Mucosa of descending colon (tissue), 3 donors: ENCODE results near the gene RBM6. TPM values are rescaled to one million over a fixed set of nuclear protein-coding genes. Genes with fewer than 3 reads are reported as not detected.
"Not testable (repeated sequence)": the region's sequence is repeated elsewhere in the genome, so short reads cannot be mapped to it uniquely, and the experiment has no call there.

ENCODE experiments used
- ATAC-seq: fragments of 200-7000 bp; cut with Tn5 transposase; one replicate; pipeline ENCODE4 v1.9.1; 2020; ENCODE audit warnings: mild to moderate bottlenecking, moderate library complexity
- DNase-seq, 3 donors: peaks; one replicate each; pipeline ENCODE4 v3.0.0-alpha.2; 2020
- H3K36me3 ChIP-seq: fragments of 200-600 bp; one replicate; pipeline ENCODE4 v1.8.0; 2021; ENCODE audit warnings: low read depth, mild to moderate bottlenecking
- H3K4me1 ChIP-seq: fragments of 200-600 bp; one replicate; pipeline ENCODE4 v1.8.0; 2021; ENCODE audit warnings: low read depth, mild to moderate bottlenecking
- H3K4me3 ChIP-seq: fragments of 200-600 bp; one replicate; pipeline ENCODE4 v1.8.0; 2021; ENCODE audit warnings: mild to moderate bottlenecking
- H3K9me3 ChIP-seq: fragments of 200-600 bp; one replicate; pipeline ENCODE4 v1.8.0; 2021; ENCODE audit warnings: mild to moderate bottlenecking
- intact Hi-C, 2 donors: fragments of 100-400 bp; cut with DNase I in 1 of 2; cut with micrococcal nuclease in 1 of 2; formaldehyde crosslinking; loops; one replicate each; pipeline versions ENCODE4 v1.11.0 to v1.11.1; 2022; cut with DNase I, micrococcal nuclease
- total RNA-seq, 3 donors: library from RNA; stranded (reverse); fragmentation: NEBNext Ultra II Directional in 2 of 3; extraction: Animal tissue kit (Norgen Biotek cat#: 25700) in 2 of 3; gene quantifications; one replicate each; pipeline versions ENCODE4 v1.2.1 to v1.2.4, GENCODE V29; 2021 to 2023
- TF ChIP-seq, protein P1 (sequence below): fragments of 200-600 bp; IDR thresholded peaks from one replicate; pipeline ENCODE4 v1.8.0; 2022; ENCODE audit warnings: antibody characterized with exemption, mild to moderate bottlenecking
- donor health status: DM: no; HTN: no; CAD: no; lungs with moderate emphysema.
- donor health status: DM: no; HTN: no; CAD: no.
- donor health status: DM: no; HTN: yes; CAD: no.

RBM6 gene
- total RNA-seq, 3 donors from 2014 or later, result 75.6 to 124 (median 112) TPM

DNA sequence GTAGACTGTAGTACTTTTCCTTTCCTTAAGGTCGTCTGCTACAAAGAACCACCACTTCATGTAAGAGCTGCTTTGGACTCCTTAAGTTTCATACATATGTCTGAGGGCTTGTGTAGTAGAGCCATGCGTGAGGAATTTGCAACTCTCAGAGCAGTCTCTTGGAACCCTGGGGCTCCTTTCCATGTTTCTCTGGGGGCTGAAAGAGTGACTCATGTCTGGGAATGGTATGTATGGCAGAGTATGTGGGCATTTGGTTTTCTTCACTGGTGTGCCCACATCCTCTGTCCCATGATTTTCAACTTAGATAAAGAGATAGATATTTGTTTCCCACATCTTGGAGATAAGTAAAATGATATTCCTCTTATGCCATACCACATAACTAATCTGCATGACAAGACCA, 128.2 kb downstream of the RBM6 start:
- DNase-seq (no peak), ATAC-seq (no peak)
- peaks cover 29% of the 10 kb centered on the region for H3K36me3 ChIP-seq
- no peaks in the 10 kb centered on the region for H3K4me1 ChIP-seq
- intact Hi-C loops, result no loop called here
- TF ChIP-seq, protein P1, sequence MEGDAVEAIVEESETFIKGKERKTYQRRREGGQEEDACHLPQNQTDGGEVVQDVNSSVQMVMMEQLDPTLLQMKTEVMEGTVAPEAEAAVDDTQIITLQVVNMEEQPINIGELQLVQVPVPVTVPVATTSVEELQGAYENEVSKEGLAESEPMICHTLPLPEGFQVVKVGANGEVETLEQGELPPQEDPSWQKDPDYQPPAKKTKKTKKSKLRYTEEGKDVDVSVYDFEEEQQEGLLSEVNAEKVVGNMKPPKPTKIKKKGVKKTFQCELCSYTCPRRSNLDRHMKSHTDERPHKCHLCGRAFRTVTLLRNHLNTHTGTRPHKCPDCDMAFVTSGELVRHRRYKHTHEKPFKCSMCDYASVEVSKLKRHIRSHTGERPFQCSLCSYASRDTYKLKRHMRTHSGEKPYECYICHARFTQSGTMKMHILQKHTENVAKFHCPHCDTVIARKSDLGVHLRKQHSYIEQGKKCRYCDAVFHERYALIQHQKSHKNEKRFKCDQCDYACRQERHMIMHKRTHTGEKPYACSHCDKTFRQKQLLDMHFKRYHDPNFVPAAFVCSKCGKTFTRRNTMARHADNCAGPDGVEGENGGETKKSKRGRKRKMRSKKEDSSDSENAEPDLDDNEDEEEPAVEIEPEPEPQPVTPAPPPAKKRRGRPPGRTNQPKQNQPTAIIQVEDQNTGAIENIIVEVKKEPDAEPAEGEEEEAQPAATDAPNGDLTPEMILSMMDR, result no peak
- no peaks in the 10 kb centered on the region for H3K9me3 ChIP-seq
- no peak overlapping the region for H3K4me3 ChIP-seq

DNA sequence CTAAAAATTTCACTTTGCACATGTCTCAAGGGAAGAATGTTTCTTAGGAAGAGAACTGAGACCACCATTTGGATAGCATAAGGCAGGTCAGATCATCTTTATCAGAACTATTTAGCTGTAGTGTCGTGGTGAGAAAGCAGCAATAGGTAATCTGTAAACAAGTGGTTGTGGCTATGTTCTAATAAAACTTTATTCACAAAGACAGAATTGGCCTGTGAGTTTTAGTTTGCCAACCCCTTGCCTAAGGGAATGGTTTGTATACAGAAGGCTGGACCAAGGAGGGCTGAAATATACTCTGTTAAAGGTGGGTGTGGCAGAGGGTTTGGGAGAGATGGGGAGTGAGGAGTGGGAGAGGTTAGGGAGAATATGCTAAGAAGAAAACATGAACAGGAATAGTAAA, 138.1 kb downstream of the RBM6 start:
- H3K9me3 ChIP-seq, result no peaks in the 10 kb centered on the region
- no peak overlapping the region for H3K4me3 ChIP-seq
- TF ChIP-seq, protein P1, result no peak
- ATAC-seq (no peak), DNase-seq (no peak)
- no peaks in the 10 kb centered on the region for H3K4me1 ChIP-seq
- H3K36me3 ChIP-seq, result peaks cover 3% of the 10 kb centered on the region
- intact Hi-C loops, result no loop called here

DNA sequence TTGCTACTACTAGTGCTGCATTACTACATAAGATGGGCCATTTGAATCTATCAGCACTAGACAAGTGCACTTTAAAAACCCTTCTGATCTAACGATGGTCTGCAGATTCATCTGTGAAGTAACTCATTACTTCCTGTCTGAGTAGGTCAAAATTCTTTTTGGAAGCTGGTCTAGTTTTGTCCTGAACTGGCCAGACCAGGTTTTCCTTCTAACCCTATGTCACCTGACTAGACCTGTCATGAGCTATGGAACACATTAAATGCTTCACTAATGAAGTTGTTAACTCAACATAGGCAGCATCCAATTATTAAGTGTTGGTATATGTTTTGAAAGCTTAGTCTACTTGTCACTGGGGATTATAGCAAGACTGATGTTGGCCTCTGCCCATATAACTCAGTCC, 138.7 kb downstream of the RBM6 start:
- DNase-seq (no peak), ATAC-seq (no peak)
- Histone ChIP-seq H3K4me3 (no peak overlapping the region), H3K36me3 (no peaks in the 10 kb centered on the region), H3K4me1 (no peaks in the 10 kb centered on the region), H3K9me3 (no peaks in the 10 kb centered on the region)
- intact Hi-C loops, result no loop called here
- TF ChIP-seq, protein P1, result no peak

DNA sequence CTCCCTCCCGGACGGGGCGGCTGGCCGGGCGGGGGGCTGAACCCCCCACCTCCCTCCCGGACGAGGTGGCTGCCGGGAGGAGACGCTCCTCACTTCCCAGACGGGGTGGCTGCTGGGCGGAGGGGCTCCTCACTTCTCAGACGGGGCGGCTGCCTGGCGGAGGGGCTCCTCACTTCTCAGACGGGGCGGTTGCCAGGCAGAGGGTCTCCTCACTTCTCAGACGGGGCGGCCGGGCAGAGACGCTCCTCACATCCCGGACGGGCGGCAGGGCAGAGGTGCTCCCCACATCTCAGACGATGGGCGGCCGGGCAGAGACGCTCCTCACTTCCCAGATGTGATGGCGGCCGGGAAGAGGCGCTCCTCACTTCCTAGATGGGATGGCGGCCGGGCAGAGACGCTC, 145.0 kb downstream of the RBM6 start:
- H3K36me3 ChIP-seq, H3K9me3 ChIP-seq, ATAC-seq, H3K4me3 ChIP-seq, intact Hi-C loops, H3K4me1 ChIP-seq, DNase-seq: not testable (repeated sequence)

DNA sequence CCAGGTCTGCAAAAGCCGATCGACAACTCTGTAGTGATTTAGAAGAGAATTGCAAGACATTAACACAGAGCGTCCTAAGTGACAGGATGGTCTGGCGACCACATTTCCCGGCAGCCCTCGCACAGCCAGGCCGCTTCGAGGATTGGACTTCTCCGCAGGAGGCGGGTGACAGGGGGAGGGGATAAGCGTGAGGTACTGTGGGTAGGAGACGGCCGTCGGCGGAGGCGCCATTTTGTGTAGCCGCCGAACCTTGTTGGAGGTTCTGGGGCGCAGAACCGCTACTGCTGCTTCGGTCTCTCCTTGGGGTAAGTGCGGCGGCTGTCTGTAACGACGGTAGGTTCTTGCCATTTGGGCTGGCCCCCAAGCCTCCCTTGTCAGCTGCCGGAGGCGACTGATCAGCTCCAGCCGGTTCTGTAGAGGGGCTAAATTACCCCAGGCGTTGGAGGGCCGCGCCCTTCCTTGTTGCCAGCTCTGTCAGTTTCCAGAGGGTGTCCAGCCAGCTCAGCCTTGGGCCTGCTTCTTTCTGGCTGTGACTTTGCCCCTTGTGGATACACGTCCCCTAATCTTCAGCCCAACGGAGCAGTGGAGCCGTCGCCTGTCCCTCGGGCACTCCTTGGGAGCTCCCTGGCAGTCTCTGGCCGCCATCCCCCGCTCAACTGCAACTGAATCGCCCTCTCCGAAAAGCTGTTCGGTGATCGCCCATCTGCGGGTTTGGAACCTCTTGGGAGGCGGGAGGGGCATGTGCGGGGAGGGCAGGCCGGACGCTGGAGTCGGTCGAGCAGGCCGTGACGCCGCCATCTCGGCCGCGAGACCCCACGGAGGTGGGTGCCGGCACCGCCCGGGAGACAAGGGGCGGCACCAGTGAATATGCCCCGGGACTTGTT, 149.0 kb downstream of the RBM6 start, which contains the start of gene RBM5:
Gene RBM5 (plus strand): TSS at position 195 of the 884 bp plus-strand sequence. CDS start 1,516 bp downstream, outside the sequence.
- Histone ChIP-seq H3K9me3 (no peaks in the 10 kb centered on the region), H3K36me3 (peaks cover 5% of the 10 kb centered on the region), H3K4me3 (peak within 1 kb of the TSS; percentile 85), H3K4me1 (peaks cover 16% of the 10 kb centered on the region)
- peak; percentile 100 for ATAC-seq
- intact Hi-C loops, result no loop called here
- peak; percentile 92 to 95 (median 94) for DNase-seq
- TF ChIP-seq, protein P1, result no peak

DNA sequence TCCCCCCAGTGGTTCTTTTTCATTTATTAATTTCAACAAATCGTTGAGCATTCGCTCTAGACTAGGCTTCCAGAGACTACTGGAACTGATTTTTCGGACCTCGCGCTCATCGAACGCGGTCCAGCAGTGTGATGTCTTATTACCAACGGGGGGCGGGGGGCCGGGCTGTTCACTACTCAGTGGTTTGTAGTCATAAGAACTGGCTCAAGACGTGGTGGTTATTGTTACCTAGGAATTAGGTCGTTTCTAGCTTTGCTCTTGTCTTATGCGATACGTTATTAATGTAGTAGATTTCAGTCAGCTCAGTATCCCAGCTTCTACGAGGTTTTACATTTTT, 149.6 kb downstream of the RBM6 start:
- Histone ChIP-seq H3K4me1 (peaks cover 16% of the 10 kb centered on the region), H3K9me3 (no peaks in the 10 kb centered on the region), H3K4me3 (peak overlapping the region; percentile 85), H3K36me3 (peaks cover 9% of the 10 kb centered on the region)
- TF ChIP-seq, protein P1, result no peak
- intact Hi-C loops, result no loop called here
- ATAC-seq (peak; percentile 22), DNase-seq (peak in 1 of 3 donors; percentile 31)
